ENCODE results near the gene UBR4.

Gene UBR4

DNA sequence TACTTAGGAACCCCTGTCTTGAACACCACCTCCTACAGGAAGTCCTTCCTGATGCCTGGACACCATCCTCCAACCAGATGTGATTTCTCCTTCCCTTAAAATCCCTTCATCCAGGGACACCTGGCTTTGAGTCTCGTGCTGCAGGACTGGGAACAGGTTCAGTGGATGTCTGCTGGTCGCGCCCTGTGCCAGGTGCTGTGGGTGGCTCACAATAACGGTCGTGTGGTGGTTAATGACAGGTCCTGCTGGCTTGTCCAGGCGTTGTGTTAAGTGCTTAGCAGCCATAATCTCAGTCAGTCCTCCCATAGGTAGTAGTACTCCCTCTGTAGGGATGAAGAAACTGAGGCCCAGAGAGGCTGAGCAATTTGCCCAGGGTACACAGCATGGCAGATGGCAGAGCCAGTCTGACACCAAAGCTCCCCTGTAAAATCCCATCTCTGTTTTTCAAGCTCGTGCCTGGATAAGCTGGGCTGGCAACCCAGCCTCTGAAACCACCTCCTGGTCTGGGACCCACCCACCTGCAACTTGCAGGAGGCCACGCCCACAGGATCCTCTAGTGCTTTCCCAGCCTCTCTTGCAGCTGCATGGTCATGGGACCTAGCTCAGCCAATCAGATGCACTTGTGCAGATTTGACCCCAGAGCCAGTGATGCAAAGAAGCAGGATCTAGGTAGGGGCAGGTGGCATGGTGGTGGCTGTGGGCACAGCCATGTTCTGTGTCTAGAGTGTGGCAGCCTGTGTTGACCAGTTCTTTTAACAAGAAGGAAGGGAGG is 147.6 kb downstream of the UBR4 start:
- Histone ChIP-seq H2BK15ac (ENCODE audit: low read length) (no peak overlapping the region), H3K9ac (ENCODE audit: low read depth, low read length, poor library complexity) (no peak overlapping the region), H2AK5ac (ENCODE audit: low read depth, low read length) (peak overlapping the region; percentile 77), H2BK5ac (ENCODE audit: low read length) (no peak overlapping the region), H4K91ac (ENCODE audit: low read depth, low read length, poor library complexity) (no peak overlapping the region), H3K23ac (ENCODE audit: low read depth, low read length, poor library complexity) (peak overlapping the region; percentile 17), H3K27ac (replicated peaks; ENCODE audit: low read length) (no peak overlapping the region), H3K27me3 (ENCODE audit: control insufficient read depth in 3 of 3, insufficient read depth in 3 of 3, low read depth in 1 of 3, low read length in 3 of 3) (peaks cover 0 to 10% (median 0%) of the 10 kb centered on the region in 3 experiments), H3K4ac (ENCODE audit: low read length) (no peak overlapping the region), H3K18ac (ENCODE audit: low read length) (no peak overlapping the region), H4K8ac (ENCODE audit: low read depth, low read length) (no peak overlapping the region), H3K4me1 (ENCODE audit: control insufficient read depth in 2 of 2, insufficient read depth in 1 of 2, low read depth in 1 of 2, low read length in 2 of 2) (peaks cover 12 to 17% of the 10 kb centered on the region in 2 donors), H2BK12ac (ENCODE audit: low read length) (no peak overlapping the region), H3K79me1 (ENCODE audit: low read depth, low read length) (no peaks in the 10 kb centered on the region), H3K9me3 (replicated peaks in 1 of 2; ENCODE audit: control insufficient read depth in 2 of 2, insufficient read depth in 1 of 2, low read depth in 1 of 2, low read length in 2 of 2) (no peaks in the 10 kb centered on the region), H3K4me2 (ENCODE audit: insufficient read depth, low read length, poor library complexity, severe bottlenecking) (no peak overlapping the region), H3K14ac (ENCODE audit: low read length) (no peak overlapping the region), H2BK120ac (ENCODE audit: low read depth, low read length) (no peak overlapping the region), H2AFZ (ENCODE audit: low read length) (no peak overlapping the region), H3K36me3 (replicated peaks in 1 of 2; ENCODE audit: control insufficient read depth in 2 of 2, insufficient read depth in 2 of 2, low read length in 2 of 2) (no peaks in the 10 kb centered on the region), H3K4me3 (ENCODE audit: low read length in 2 of 2) (no peak overlapping the region)
- DNase-seq (ENCODE audit: low spot score), result no peak
- no CpG with 5 or more reads among the region's 8 CpGs for WGBS, 2 donors (ENCODE audit: extremely low coverage in 2 of 2, insufficient read length in 2 of 2, insufficient replicate concordance in 1 of 2)

DNA sequence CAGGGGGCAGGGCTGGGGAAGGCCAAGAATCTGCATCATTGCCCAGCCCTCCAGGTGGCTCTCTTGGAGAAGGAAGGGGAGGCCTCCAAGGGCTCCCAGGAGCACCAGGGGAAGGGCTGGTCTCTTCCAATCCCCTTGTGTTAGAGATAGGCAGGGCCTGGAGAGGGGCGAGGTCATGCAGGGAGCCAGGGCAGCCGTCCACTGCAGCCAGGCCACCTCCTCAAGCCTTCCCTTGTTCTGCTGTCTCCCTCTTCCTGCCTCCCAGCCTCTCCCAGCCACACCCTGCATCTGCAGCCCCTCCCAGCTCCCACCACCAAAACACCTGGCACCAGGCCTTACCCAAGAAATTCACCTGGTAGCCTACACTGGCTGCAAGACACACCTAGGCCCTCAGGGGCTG is 148.3 kb downstream of the UBR4 start:
- Histone ChIP-seq H2BK15ac (ENCODE audit: low read length) (no peak overlapping the region), H2AK5ac (ENCODE audit: low read depth, low read length) (no peak overlapping the region), H3K4me2 (ENCODE audit: insufficient read depth, low read length, poor library complexity, severe bottlenecking) (no peak overlapping the region), H3K4me3 (ENCODE audit: low read length in 2 of 2) (no peak overlapping the region), H3K36me3 (replicated peaks in 1 of 2; ENCODE audit: control insufficient read depth in 2 of 2, insufficient read depth in 2 of 2, low read length in 2 of 2) (no peaks in the 10 kb centered on the region), H3K18ac (ENCODE audit: low read length) (no peak overlapping the region), H2BK120ac (ENCODE audit: low read depth, low read length) (no peak overlapping the region), H3K4me1 (ENCODE audit: control insufficient read depth in 2 of 2, insufficient read depth in 1 of 2, low read depth in 1 of 2, low read length in 2 of 2) (peaks cover 6 to 11% of the 10 kb centered on the region in 2 donors), H3K9me3 (replicated peaks in 1 of 2; ENCODE audit: control insufficient read depth in 2 of 2, insufficient read depth in 1 of 2, low read depth in 1 of 2, low read length in 2 of 2) (no peaks in the 10 kb centered on the region), H3K27me3 (ENCODE audit: control insufficient read depth in 3 of 3, insufficient read depth in 3 of 3, low read depth in 1 of 3, low read length in 3 of 3) (peaks cover 0 to 14% (median 0%) of the 10 kb centered on the region in 3 experiments), H4K91ac (ENCODE audit: low read depth, low read length, poor library complexity) (no peak overlapping the region), H2BK5ac (ENCODE audit: low read length) (no peak overlapping the region), H3K27ac (replicated peaks; ENCODE audit: low read length) (no peak overlapping the region), H3K4ac (ENCODE audit: low read length) (no peak overlapping the region), H4K8ac (ENCODE audit: low read depth, low read length) (no peak overlapping the region), H3K79me1 (ENCODE audit: low read depth, low read length) (no peaks in the 10 kb centered on the region), H3K23ac (ENCODE audit: low read depth, low read length, poor library complexity) (no peak overlapping the region), H2BK12ac (ENCODE audit: low read length) (no peak overlapping the region), H3K9ac (ENCODE audit: low read depth, low read length, poor library complexity) (no peak overlapping the region), H2AFZ (ENCODE audit: low read length) (no peak overlapping the region), H3K14ac (ENCODE audit: low read length) (no peak overlapping the region)
- DNase-seq (ENCODE audit: low spot score), result no peak
- no CpG with 5 or more reads among the region's 2 CpGs for WGBS, 2 donors (ENCODE audit: extremely low coverage in 2 of 2, insufficient read length in 2 of 2, insufficient replicate concordance in 1 of 2)

DNA sequence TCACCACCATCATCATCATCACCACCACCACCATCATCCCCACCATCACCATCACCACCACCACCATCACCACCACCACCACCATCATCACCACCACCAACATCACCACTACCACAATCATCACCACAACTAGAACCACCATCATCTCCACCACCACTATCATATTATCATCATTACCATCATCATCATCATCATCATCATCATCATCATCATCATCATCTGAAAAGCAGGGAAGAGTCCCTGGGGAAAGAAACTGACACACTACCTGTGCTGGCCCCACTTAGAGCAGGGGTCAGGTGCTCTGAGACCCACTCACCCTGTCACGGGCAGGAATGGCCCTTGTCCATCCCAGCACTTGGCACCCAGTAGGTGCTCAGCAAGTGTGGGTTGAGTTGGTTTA is 148.7 kb downstream of the UBR4 start:
- Histone ChIP-seq H3K4me1 (ENCODE audit: control insufficient read depth in 2 of 2, insufficient read depth in 1 of 2, low read depth in 1 of 2, low read length in 2 of 2) (peaks cover 2 to 6% of the 10 kb centered on the region in 2 donors), H4K91ac (ENCODE audit: low read depth, low read length, poor library complexity) (no peak overlapping the region), H3K9me3 (replicated peaks in 1 of 2; ENCODE audit: control insufficient read depth in 2 of 2, insufficient read depth in 1 of 2, low read depth in 1 of 2, low read length in 2 of 2) (no peaks in the 10 kb centered on the region), H3K79me1 (ENCODE audit: low read depth, low read length) (no peaks in the 10 kb centered on the region), H2AFZ (ENCODE audit: low read length) (no peak overlapping the region), H2BK15ac (ENCODE audit: low read length) (no peak overlapping the region), H2BK5ac (ENCODE audit: low read length) (no peak overlapping the region), H3K4me3 (ENCODE audit: low read length in 2 of 2) (no peak overlapping the region), H3K9ac (ENCODE audit: low read depth, low read length, poor library complexity) (no peak overlapping the region), H3K36me3 (replicated peaks in 1 of 2; ENCODE audit: control insufficient read depth in 2 of 2, insufficient read depth in 2 of 2, low read length in 2 of 2) (no peaks in the 10 kb centered on the region), H3K18ac (ENCODE audit: low read length) (no peak overlapping the region), H3K23ac (ENCODE audit: low read depth, low read length, poor library complexity) (no peak overlapping the region), H2BK120ac (ENCODE audit: low read depth, low read length) (no peak overlapping the region), H4K8ac (ENCODE audit: low read depth, low read length) (no peak overlapping the region), H3K14ac (ENCODE audit: low read length) (no peak overlapping the region), H3K27ac (replicated peaks; ENCODE audit: low read length) (no peak overlapping the region), H3K4me2 (ENCODE audit: insufficient read depth, low read length, poor library complexity, severe bottlenecking) (no peak overlapping the region), H3K4ac (ENCODE audit: low read length) (no peak overlapping the region), H3K27me3 (ENCODE audit: control insufficient read depth in 3 of 3, insufficient read depth in 3 of 3, low read depth in 1 of 3, low read length in 3 of 3) (peaks cover 0 to 14% (median 0%) of the 10 kb centered on the region in 3 experiments), H2BK12ac (ENCODE audit: low read length) (no peak overlapping the region), H2AK5ac (ENCODE audit: low read depth, low read length) (no peak overlapping the region)
- no CpG with 5 or more reads among the region's 1 CpG for WGBS, 2 donors (ENCODE audit: extremely low coverage in 2 of 2, insufficient read length in 2 of 2, insufficient replicate concordance in 1 of 2)
- DNase-seq (ENCODE audit: low spot score), result no peak

DNA sequence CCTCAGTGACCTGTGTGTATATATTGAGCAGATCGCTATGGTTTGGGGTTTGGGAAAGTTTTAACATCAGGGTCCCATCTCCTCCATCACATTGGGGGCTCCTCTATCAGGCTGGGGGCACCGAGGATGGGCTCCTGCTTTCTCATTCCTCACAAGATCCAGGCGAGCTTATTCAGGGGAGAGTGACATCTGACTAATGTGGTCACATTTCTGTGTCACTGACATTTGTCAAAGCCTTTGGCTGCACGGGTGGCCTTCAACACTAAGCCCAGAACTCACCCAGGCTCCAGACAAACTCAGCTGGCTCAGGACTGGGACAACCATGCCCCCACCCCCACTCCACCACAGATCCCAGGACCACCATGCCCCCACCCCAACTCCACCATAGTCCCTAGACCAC is 150.3 kb downstream of the UBR4 start:
- Histone ChIP-seq H4K8ac (ENCODE audit: low read depth, low read length) (no peak overlapping the region), H2AK5ac (ENCODE audit: low read depth, low read length) (no peak overlapping the region), H2BK5ac (ENCODE audit: low read length) (no peak overlapping the region), H3K4me3 (ENCODE audit: low read length in 2 of 2) (no peak overlapping the region), H3K4me2 (ENCODE audit: insufficient read depth, low read length, poor library complexity, severe bottlenecking) (no peak overlapping the region), H3K27me3 (ENCODE audit: control insufficient read depth in 3 of 3, insufficient read depth in 3 of 3, low read depth in 1 of 3, low read length in 3 of 3) (peaks cover 0 to 29% (median 0%) of the 10 kb centered on the region in 3 experiments), H3K23ac (ENCODE audit: low read depth, low read length, poor library complexity) (no peak overlapping the region), H4K91ac (ENCODE audit: low read depth, low read length, poor library complexity) (no peak overlapping the region), H3K79me1 (ENCODE audit: low read depth, low read length) (no peaks in the 10 kb centered on the region), H2BK12ac (ENCODE audit: low read length) (no peak overlapping the region), H2BK120ac (ENCODE audit: low read depth, low read length) (no peak overlapping the region), H3K36me3 (replicated peaks in 1 of 2; ENCODE audit: control insufficient read depth in 2 of 2, insufficient read depth in 2 of 2, low read length in 2 of 2) (no peaks in the 10 kb centered on the region), H3K9me3 (replicated peaks in 1 of 2; ENCODE audit: control insufficient read depth in 2 of 2, insufficient read depth in 1 of 2, low read depth in 1 of 2, low read length in 2 of 2) (no peaks in the 10 kb centered on the region), H3K14ac (ENCODE audit: low read length) (no peak overlapping the region), H3K27ac (replicated peaks; ENCODE audit: low read length) (no peak overlapping the region), H3K18ac (ENCODE audit: low read length) (no peak overlapping the region), H3K4me1 (ENCODE audit: control insufficient read depth in 2 of 2, insufficient read depth in 1 of 2, low read depth in 1 of 2, low read length in 2 of 2) (peaks cover 4 to 9% of the 10 kb centered on the region in 2 donors), H2AFZ (ENCODE audit: low read length) (no peak overlapping the region), H2BK15ac (ENCODE audit: low read length) (no peak overlapping the region), H3K9ac (ENCODE audit: low read depth, low read length, poor library complexity) (no peak overlapping the region), H3K4ac (ENCODE audit: low read length) (no peak overlapping the region)
- no peak for DNase-seq (ENCODE audit: low spot score)
- no CpG with 5 or more reads among the region's 4 CpGs for WGBS, 2 donors (ENCODE audit: extremely low coverage in 2 of 2, insufficient read length in 2 of 2, insufficient replicate concordance in 1 of 2)

Measured in neuronal stem cell (in vitro differentiated cells).